GM18511 (cell line): Measurements from ENCODE around the gene TMEM273.

ENCODE experiments used
- ATAC-seq: cut with Tn5 transposase; IDR thresholded peaks from one replicate; pipeline ENCODE4 v1.9.1; 2021; ENCODE audit warnings: mild to moderate bottlenecking, moderate library complexity; ENCODE audit not compliant: unreplicated experiment

Gene TMEM273

GRCh38 chr10:49165821-49166483, 22.2 kb downstream of the TMEM273 start:
- ATAC-seq = no peak

GRCh38 chr10:49165259-49165658, 22.9 kb downstream of the TMEM273 start:
- ATAC-seq = no peak

DNA sequence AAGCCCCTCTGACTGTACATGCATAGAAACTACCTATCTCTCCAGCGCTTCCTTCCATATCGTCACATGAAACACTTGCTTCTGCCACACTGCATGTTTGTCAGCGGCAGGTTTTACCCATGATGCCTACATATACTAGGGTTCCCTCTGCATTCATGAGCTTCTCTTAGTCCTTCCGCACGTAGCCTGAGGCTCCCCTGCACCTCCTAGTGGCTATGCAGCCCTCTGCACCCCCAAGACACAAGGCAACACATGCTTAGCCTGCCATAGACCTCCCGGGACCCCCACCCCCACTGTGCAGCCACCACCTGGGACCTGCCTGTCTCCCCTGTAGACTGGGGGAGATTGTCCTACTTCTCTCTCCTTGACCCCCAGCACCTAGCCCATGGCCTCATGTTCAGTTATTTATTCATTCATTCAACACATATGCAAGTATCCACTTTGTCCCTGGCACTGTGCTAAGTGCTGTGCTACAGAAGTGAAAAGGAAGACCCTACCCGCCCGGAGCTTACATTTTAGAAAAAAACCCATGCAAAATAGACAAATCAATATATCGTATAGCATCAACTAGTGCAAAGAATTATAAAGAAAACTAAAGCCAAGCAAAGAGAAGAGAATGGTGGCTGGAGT, 23.5 kb downstream of the TMEM273 start:
- ATAC-seq = peak; percentile 91

DNA sequence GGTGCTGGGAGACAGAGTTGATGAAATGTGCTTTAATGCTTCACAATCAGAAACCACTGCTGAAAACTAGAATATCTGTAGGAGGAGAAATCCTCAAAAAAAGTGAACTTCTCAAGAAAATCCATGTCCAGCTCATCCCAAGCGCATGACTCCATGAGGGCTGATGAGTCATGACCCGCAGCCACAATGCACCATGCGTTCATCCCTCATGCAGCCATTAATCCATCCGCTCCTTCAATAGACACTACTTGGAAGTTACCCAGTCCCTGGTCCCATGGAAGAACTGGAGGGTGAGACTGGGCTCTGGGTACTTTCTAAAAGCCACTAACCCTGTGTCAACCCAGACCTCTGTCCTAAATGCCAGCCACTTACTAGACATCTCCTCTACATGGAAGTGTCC, 24.4 kb downstream of the TMEM273 start:
- no peak for ATAC-seq

DNA sequence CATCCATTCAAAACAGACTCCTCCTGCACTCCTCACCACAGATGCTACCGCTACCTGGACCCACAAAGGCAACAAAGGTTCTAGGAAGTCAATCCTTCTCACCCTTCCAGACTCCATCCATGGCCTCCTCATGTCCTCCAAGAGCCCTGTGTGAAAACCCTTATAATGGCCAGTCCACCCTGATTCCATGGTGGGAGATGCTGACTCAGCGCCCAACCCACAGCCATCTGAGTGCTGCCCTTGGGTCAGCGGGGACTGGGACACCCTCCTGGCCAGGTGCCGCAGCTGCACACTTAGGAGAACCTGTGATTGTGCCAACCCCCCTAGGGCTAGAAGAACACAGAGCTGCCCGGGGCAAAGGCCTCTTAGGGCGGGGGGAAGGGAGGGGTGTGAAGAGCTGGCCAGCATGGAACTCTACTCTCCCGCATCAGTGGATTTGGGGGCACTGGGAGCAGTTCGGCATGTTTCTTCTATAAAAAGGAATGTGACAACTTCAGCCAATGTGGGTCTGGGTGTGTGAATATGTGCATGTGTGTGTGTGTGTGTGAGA, 25.4 kb downstream of the TMEM273 start:
- no peak for ATAC-seq

DNA sequence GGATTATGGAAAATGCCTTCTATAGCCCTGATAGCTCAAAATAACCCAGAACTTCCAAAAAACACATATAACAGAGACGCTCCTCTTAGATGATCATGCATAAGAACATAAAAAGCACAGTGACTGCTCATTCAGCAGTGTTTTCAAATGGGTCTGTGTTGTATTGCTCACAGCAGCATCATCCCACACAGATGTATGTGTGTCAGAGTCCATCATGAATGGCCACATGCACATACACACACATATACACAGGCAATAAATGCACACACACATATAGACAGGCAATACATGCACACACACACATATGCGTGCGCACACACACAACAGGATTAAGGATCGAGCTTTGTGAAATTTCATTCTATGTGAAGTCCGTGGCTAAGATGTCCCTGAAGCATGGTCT, 26.1 kb downstream of the TMEM273 start:
- no peak for ATAC-seq

GRCh38 chr10:49161411-49161997, 26.7 kb downstream of the TMEM273 start:
- no peak for ATAC-seq

GRCh38 chr10:49160814-49161213, 27.4 kb downstream of the TMEM273 start:
- no peak for ATAC-seq

- no peak for ATAC-seq
Measured at GRCh38 chr10:49160110-49160509, 28.1 kb downstream of the TMEM273 start.

GRCh38 chr10:49158915-49159314, 29.3 kb downstream of the TMEM273 start:
- ATAC-seq = no peak

DNA sequence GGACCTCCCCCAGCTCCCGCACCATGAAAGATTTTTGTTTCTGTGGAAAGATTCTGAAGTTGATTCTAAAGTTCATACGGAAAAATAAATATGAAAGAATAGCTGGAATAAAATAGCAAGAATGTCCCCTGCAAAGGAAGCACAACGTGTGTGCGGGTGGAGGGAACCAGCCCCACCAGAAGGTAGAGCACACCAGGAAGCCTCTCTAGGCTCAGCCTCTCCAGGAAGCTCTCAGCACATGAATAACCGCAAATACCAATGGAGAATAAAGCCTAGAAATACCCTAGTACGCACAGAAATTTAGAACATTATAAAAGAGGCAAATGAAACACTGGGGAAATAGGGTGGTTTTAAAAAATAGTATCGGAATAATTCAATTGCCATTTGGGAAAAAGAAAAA, 29.8 kb downstream of the TMEM273 start:
- ATAC-seq = no peak

DNA sequence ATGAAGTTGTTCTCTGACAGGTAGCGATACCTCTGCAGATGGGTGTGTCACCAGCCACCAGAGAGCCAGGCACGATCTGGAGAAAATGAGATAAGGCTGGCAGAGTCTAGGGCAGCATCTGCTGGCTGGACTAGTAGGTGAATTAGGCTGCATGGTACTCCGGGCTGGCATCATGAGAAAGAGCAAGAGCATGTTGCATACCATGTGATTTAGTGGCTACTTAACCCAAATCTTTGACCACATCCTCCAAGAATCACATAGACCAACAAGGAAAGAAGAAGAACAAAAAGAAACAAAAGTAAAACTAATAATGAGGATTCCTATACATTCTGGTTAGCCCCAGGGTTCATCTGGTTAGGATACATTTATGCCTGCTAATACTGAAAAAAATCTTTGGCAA, 31.0 kb downstream of the TMEM273 start:
- no peak for ATAC-seq

DNA sequence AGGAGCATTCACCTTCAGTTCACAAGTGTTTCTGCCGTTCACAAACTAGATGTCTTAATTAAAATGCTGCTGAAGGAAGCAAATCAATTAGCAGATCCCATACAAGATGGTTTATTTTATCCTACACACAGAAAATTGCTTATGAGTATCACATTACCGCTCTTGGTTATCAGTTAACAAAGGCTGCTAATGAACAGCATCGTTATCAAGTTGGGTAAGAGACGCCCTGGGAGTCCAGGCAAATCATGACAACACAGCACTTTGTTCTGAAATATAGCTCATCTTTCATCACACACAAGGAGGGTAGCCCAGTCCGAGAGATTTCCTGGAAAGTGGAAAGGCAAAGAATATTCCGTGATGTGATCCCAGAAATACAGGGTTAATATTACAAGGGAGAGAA, 33.5 kb downstream of the TMEM273 start:
- no peak for ATAC-seq

DNA sequence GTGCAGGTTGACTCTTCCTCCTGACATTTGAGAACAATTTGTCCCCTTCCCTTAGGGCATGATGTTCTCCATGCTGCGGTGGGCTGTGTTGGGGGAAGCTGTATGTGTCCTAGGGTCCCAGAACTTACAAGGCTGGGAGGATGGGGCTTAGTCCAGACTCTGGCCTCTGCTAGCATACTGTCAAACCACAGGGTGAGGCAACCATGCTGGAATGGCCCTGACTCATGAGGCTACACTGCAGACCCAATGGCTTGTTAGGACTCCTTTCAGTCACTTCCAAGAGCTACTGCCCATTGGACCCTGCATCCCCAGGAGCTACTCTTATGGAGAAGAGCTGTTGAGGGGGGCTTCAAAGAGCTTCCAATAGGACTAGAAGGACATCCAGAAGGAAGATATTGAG, 34.2 kb downstream of the TMEM273 start:
- ATAC-seq = no peak

DNA sequence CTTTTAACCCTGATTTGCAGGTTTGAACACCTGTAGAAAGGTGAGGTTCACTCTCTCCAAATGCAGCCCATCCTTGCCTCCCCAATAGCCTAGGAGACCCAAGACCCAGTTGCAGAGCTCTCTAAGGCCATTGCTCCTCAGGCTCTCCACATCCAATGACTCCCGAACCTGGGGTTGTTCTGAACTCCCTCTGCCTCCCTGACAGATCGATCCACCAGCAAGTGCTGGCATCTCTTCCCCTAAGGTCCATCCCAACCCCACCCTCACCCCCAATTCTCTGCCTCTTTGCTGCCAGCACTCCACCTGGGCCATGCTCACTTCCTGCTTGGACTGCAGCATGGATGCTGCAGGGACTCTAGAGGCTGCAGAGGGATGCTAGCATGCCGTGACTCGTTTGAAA, 35.1 kb downstream of the TMEM273 start:
- ATAC-seq = no peak

DNA sequence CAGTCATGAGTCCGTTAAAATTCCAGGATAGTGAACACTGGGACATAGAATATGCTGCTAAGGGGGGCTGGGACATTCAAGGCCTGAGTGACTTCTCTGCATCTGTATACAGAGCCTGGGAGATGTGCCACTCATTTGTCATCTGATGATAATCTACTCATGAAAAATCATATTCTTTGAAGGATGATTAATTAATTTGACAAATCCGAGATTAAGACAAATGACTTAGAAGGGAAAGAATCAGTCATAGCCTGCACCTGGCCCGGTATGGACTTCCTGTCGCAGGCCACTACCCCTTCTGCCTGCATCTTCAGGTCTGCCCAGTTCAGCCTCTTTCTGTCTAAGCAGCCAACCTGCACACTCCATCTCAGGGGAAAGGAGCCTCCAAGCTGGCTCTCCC, 35.5 kb downstream of the TMEM273 start:
- no peak for ATAC-seq

GRCh38 chr10:49152037-49152436, 36.2 kb downstream of the TMEM273 start:
- ATAC-seq = no peak

GRCh38 chr10:49151481-49151880, 36.7 kb downstream of the TMEM273 start:
- ATAC-seq = no peak

- ATAC-seq = no peak
Measured at GRCh38 chr10:49151025-49151445, 37.2 kb downstream of the TMEM273 start.

- no peak for ATAC-seq
Measured at GRCh38 chr10:49150426-49150825, 37.8 kb downstream of the TMEM273 start.

- ATAC-seq = no peak
Measured at GRCh38 chr10:49149881-49150280, 38.3 kb downstream of the TMEM273 start.

GRCh38 chr10:49144058-49144720, 44.0 kb downstream of the TMEM273 start:
- no peak for ATAC-seq
